ENCODE results near the gene STPG3.
"Not testable (repeated sequence)": the region's sequence is repeated elsewhere in the genome, so short reads cannot be mapped to it uniquely, and the experiment has no call there.

The STPG3 gene

GRCh38 chr9:137247135-137247915 lies 3.8 kb upstream of the STPG3 start:
- DNase-seq: no peak

GRCh38 chr9:137247916-137248175 lies 3.2 kb upstream of the STPG3 start:
- DNase-seq: no peak

- DNase-seq: no peak
Measured at GRCh38 chr9:137250329-137251193, 525 bp upstream of the STPG3 start.

GRCh38 chr9:137251490-137252268 lies 593 bp downstream of the STPG3 start:
- no peak for DNase-seq

- no peak for DNase-seq
Measured at GRCh38 chr9:137252555-137253506, 1.7 kb downstream of the STPG3 start.

- no peak for DNase-seq
Measured at GRCh38 chr9:137253717-137254623, 2.9 kb downstream of the STPG3 start.

- DNase-seq: peak; percentile 96
Measured at GRCh38 chr9:137254624-137255447, 3.8 kb downstream of the STPG3 start, which contains the start of gene NELFB. Gene NELFB, plus strand, starts transcription at chr9:137255327.

GRCh38 chr9:137255448-137256114 lies 4.5 kb downstream of the STPG3 start:
- DNase-seq: no peak

GRCh38 chr9:137256362-137256761 lies 5.3 kb downstream of the STPG3 start:
- no peak for DNase-seq

GRCh38 chr9:137256856-137257255 lies 5.8 kb downstream of the STPG3 start:
- DNase-seq: no peak

GRCh38 chr9:137262173-137262908 lies 11.3 kb downstream of the STPG3 start:
- not testable (repeated sequence) for DNase-seq

- DNase-seq: no peak
Measured at GRCh38 chr9:137262909-137263285, 11.8 kb downstream of the STPG3 start.

- no peak for DNase-seq
Measured at GRCh38 chr9:137263506-137263905, 12.4 kb downstream of the STPG3 start.

- no peak for DNase-seq
Measured at GRCh38 chr9:137264067-137264466, 13.0 kb downstream of the STPG3 start.

GRCh38 chr9:137265496-137266161 lies 14.5 kb downstream of the STPG3 start:
- no peak for DNase-seq

- no peak for DNase-seq
Measured at GRCh38 chr9:137266162-137266527, 15.1 kb downstream of the STPG3 start.

GRCh38 chr9:137266585-137267453 lies 15.7 kb downstream of the STPG3 start:
- no peak for DNase-seq

All from activated CD4-positive, alpha-beta T cell treated with anti-CD3 and anti-CD28 coated beads, Interleukin-2, amount 50 U/mL, for 1 hour (primary cell).